GM23338 (cell line): ENCODE results near the gene POMGNT1. TPM values are rescaled to one million over a fixed set of nuclear protein-coding genes. Genes with fewer than 3 reads are reported as not detected.

Experiments
- ATAC-seq: fragments of 200-7000 bp; cut with Tn5 transposase; 3 replicates; pipeline ENCODE4 v1.9.1; 2020
- DNase-seq: peaks from one replicate; pipeline ENCODE4 v3.0.0-alpha.2; 2015; ENCODE audit warnings: low spot score
- H2AFZ ChIP-seq: fragments of 200-600 bp; sonication (generic); 2 replicates; pipeline ENCODE4 v1.8.0; 2016; ENCODE audit warnings: antibody characterized with exemption, mild to moderate bottlenecking, moderate library complexity
- H3F3A ChIP-seq: fragments of 200-600 bp; sonication (generic); replicated peaks from 2 replicates; pipeline ENCODE4 v1.8.0; 2017; ENCODE audit warnings: antibody characterized with exemption, mixed run types, low read depth
- H3K27ac ChIP-seq: fragments of 200-600 bp; sonication (generic); 2 replicates; pipeline ENCODE4 v1.6.1; 2016; ENCODE audit warnings: low read depth
- H3K27me3 ChIP-seq: fragments of 200-600 bp; sonication (generic); 2 replicates; pipeline ENCODE4 v1.8.0; 2016; ENCODE audit warnings: mild to moderate bottlenecking, mixed run types, moderate library complexity; ENCODE audit not compliant: insufficient read depth
- H3K36me3 ChIP-seq: fragments of 200-600 bp; sonication (generic); 2 replicates; pipeline ENCODE4 v1.8.0; 2016; ENCODE audit warnings: mild to moderate bottlenecking; ENCODE audit not compliant: insufficient read depth
- H3K4me1 ChIP-seq: fragments of 200-600 bp; sonication (generic); 2 replicates; pipeline ENCODE4 v1.8.0; 2016; ENCODE audit warnings: mild to moderate bottlenecking, moderate library complexity; ENCODE audit not compliant: insufficient read depth
- H3K4me2 ChIP-seq: fragments of 200-600 bp; sonication (generic); 2 replicates; pipeline ENCODE4 v1.7.1; 2017; ENCODE audit warnings: mixed run types
- H3K4me3 ChIP-seq: fragments of 200-600 bp; sonication (generic); 2 replicates; pipeline ENCODE4 v1.6.1; 2016; ENCODE audit warnings: mixed run types
- H3K79me2 ChIP-seq: fragments of 200-600 bp; sonication (generic); replicated peaks from 2 replicates; pipeline ENCODE4 v1.8.0; 2017; ENCODE audit warnings: mild to moderate bottlenecking; ENCODE audit not compliant: insufficient read depth
- H3K9me2 ChIP-seq: fragments of 200-600 bp; sonication (generic); 2 replicates; pipeline ENCODE4 v1.8.0; 2017; ENCODE audit not compliant: insufficient read depth
- H4K20me1 ChIP-seq: fragments of 200-600 bp; sonication (generic); replicated peaks from 2 replicates; pipeline ENCODE4 v1.8.0; 2017; ENCODE audit warnings: mild to moderate bottlenecking; ENCODE audit not compliant: insufficient read depth
- H3K27ac Mint-ChIP-seq: 2 replicates; pipeline ENCODE4 v1.8.0; 2020; ENCODE audit warnings: inconsistent platforms, mild to moderate bottlenecking, moderate library complexity, mixed read lengths
- H3K27me3 Mint-ChIP-seq: 3 replicates; pipeline ENCODE4 v1.8.0; 2022; ENCODE audit warnings: low read depth, mild to moderate bottlenecking, moderate library complexity, mixed read lengths, inconsistent platforms; ENCODE audit not compliant: insufficient read depth, poor library complexity
- H3K36me3 Mint-ChIP-seq: 3 replicates; pipeline ENCODE4 v1.8.0; 2021; ENCODE audit warnings: low read depth, mild to moderate bottlenecking, inconsistent platforms, moderate library complexity, mixed read lengths
- H3K4me1 Mint-ChIP-seq: 3 replicates; pipeline ENCODE4 v1.8.0; 2020; ENCODE audit warnings: mild to moderate bottlenecking, inconsistent platforms, mixed read lengths
- H3K4me3 Mint-ChIP-seq: 3 replicates; pipeline ENCODE4 v1.8.0; 2021; ENCODE audit warnings: moderate library complexity, mild to moderate bottlenecking, inconsistent platforms, mixed read lengths
- H3K9me3 Mint-ChIP-seq: 3 replicates; pipeline ENCODE4 v1.8.0; 2020; ENCODE audit warnings: moderate library complexity, mild to moderate bottlenecking, inconsistent platforms, mixed read lengths
- CREB1 ChIP-seq: fragments of 250-450 bp; sonication (Bioruptor Pico); IDR thresholded peaks from 2 replicates; pipeline ENCODE4 v1.5.0; 2020; ENCODE audit warnings: low read depth, mild to moderate bottlenecking, moderate library complexity
- EZH2 ChIP-seq: fragments of 200-600 bp; sonication (generic); IDR thresholded peaks from one replicate; pipeline ENCODE4 v1.8.0; 2017; ENCODE audit warnings: antibody characterized with exemption, mild to moderate bottlenecking, low read depth; ENCODE audit not compliant: unreplicated experiment
- JUNB ChIP-seq: IDR thresholded peaks from one replicate; pipeline ENCODE4 v1.6.1; 2016; ENCODE audit warnings: antibody characterized with exemption; ENCODE audit not compliant: unreplicated experiment
- NANOG ChIP-seq: IDR thresholded peaks from 2 replicates; pipeline ENCODE4 v1.6.1; 2016; ENCODE audit warnings: antibody characterized with exemption, borderline replicate concordance
- POLR2AphosphoS5 ChIP-seq: IDR thresholded peaks from 2 replicates; pipeline ENCODE4 v1.6.1; 2016; ENCODE audit warnings: antibody characterized with exemption, low read depth
- STAT1 ChIP-seq: IDR thresholded peaks from one replicate; pipeline ENCODE4 v1.6.1; 2016; ENCODE audit warnings: antibody characterized with exemption; ENCODE audit not compliant: unreplicated experiment
- ZNF114 ChIP-seq: fragments of 250-450 bp; sonication (Bioruptor Pico); IDR thresholded peaks from 2 replicates; pipeline ENCODE4 v1.5.0; 2020; ENCODE audit warnings: mild to moderate bottlenecking, moderate library complexity
- ZNF331 ChIP-seq: fragments of 250-450 bp; sonication (Bioruptor Pico); IDR thresholded peaks from 2 replicates; pipeline ENCODE4 v1.5.0; 2020; ENCODE audit warnings: low read depth, mild to moderate bottlenecking, moderate library complexity
- polyA plus RNA-seq: library from polyadenylated mRNA; unstranded; fragments of >200 nt; fragmentation: Nextera tagmentation; extraction: Ambion mirVana; gene quantifications from 2 replicates; pipeline ENCODE4 v1.2.1, GENCODE V29; 2016
- total RNA-seq: library from RNA; depleted of rRNA; stranded (reverse); fragments of >200 nt; shearing (Covaris generic); gene quantifications from 2 replicates; pipeline ENCODE4 v1.2.3, GENCODE V29; 2014
- TF ChIP-seq, protein P1 (sequence below): fragments of 250-450 bp; sonication (Bioruptor Pico); IDR thresholded peaks from 2 replicates; pipeline ENCODE4 v1.5.0; 2020; ENCODE audit warnings: mild to moderate bottlenecking, moderate library complexity

The POMGNT1 gene
- total and polyA plus RNA-seq, 2 experiments from 2014 or later: 24.3 to 32.1 TPM

DNA sequence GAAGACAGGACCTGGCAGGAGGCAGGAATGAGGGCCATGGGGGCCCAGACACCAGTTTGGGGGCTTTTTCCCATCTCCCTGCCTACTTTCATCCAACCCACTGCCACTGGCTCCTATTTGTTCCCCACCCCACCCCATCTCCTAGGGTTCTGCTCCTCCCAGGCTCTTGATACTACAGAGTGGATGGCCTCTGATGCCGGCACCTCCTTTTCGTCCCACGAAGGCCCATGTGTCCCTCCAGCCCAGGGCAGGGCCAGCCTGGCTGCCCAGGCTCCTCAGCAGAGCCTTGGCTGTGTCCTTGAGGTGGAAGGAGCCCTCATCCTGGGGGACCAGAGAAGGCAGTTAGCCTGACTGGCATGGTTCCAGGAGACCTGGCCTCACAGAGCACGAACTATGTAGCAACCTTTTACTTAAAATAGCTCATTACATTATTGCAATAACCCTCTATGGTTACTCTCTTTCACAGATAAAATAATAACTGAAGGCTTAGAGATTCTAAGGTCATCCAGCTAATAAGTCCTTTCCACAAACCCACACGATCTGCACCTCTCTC is 3.5 kb downstream of the POMGNT1 start:
- H3K4me3 ChIP-seq: no peak overlapping the region
- H3K27me3 ChIP-seq: no peaks in the 10 kb centered on the region
- no peaks in the 10 kb centered on the region for H3K9me2 ChIP-seq
- Mint-ChIP-seq H3K4me3 (no peak overlapping the region), H3K9me3 (no peaks in the 10 kb centered on the region), H3K27ac (no peak overlapping the region), H3K27me3 (peaks cover 5% of the 10 kb centered on the region), H3K36me3 (peaks cover 16% of the 10 kb centered on the region), H3K4me1 (peaks cover 7% of the 10 kb centered on the region)
- no peak overlapping the region for H2AFZ ChIP-seq
- no peak overlapping the region for H3K4me2 ChIP-seq
- DNase-seq (no peak), ATAC-seq (no peak)
- no peaks in the 10 kb centered on the region for H3K79me2 ChIP-seq
- H3F3A ChIP-seq: peaks cover 13% of the 10 kb centered on the region; the same call in 1 of the 2 replicates
- H4K20me1 ChIP-seq: no peaks in the 10 kb centered on the region; the same call in 1 of the 2 replicates
- TF ChIP-seq, protein P1, sequence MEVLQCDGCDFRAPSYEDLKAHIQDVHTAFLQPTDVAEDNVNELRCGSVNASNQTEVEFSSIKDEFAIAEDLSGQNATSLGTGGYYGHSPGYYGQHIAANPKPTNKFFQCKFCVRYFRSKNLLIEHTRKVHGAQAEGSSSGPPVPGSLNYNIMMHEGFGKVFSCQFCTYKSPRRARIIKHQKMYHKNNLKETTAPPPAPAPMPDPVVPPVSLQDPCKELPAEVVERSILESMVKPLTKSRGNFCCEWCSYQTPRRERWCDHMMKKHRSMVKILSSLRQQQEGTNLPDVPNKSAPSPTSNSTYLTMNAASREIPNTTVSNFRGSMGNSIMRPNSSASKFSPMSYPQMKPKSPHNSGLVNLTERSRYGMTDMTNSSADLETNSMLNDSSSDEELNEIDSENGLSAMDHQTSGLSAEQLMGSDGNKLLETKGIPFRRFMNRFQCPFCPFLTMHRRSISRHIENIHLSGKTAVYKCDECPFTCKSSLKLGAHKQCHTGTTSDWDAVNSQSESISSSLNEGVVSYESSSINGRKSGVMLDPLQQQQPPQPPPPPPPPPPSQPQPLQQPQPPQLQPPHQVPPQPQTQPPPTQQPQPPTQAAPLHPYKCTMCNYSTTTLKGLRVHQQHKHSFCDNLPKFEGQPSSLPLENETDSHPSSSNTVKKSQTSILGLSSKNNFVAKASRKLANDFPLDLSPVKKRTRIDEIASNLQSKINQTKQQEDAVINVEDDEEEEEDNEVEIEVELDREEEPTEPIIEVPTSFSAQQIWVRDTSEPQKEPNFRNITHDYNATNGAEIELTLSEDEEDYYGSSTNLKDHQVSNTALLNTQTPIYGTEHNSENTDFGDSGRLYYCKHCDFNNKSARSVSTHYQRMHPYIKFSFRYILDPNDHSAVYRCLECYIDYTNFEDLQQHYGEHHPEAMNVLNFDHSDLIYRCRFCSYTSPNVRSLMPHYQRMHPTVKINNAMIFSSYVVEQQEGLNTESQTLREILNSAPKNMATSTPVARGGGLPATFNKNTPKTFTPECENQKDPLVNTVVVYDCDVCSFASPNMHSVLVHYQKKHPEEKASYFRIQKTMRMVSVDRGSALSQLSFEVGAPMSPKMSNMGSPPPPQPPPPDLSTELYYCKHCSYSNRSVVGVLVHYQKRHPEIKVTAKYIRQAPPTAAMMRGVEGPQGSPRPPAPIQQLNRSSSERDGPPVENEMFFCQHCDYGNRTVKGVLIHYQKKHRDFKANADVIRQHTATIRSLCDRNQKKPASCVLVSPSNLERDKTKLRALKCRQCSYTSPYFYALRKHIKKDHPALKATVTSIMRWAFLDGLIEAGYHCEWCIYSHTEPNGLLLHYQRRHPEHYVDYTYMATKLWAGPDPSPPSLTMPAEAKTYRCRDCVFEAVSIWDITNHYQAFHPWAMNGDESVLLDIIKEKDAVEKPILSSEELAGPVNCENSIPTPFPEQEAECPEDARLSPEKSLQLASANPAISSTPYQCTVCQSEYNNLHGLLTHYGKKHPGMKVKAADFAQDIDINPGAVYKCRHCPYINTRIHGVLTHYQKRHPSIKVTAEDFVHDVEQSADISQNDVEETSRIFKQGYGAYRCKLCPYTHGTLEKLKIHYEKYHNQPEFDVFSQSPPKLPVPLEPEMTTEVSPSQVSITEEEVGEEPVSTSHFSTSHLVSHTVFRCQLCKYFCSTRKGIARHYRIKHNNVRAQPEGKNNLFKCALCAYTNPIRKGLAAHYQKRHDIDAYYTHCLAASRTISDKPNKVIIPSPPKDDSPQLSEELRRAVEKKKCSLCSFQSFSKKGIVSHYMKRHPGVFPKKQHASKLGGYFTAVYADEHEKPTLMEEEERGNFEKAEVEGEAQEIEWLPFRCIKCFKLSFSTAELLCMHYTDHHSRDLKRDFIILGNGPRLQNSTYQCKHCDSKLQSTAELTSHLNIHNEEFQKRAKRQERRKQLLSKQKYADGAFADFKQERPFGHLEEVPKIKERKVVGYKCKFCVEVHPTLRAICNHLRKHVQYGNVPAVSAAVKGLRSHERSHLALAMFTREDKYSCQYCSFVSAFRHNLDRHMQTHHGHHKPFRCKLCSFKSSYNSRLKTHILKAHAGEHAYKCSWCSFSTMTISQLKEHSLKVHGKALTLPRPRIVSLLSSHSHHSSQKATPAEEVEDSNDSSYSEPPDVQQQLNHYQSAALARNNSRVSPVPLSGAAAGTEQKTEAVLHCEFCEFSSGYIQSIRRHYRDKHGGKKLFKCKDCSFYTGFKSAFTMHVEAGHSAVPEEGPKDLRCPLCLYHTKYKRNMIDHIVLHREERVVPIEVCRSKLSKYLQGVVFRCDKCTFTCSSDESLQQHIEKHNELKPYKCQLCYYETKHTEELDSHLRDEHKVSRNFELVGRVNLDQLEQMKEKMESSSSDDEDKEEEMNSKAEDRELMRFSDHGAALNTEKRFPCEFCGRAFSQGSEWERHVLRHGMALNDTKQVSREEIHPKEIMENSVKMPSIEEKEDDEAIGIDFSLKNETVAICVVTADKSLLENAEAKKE (CRISPR knock-in tag): no peak
- TF ChIP-seq EZH2 (no peak), POLR2AphosphoS5 (no peak), JUNB (no peak), CREB1 (no peak), STAT1 (no peak), ZNF114 (no peak), NANOG (no peak), ZNF331 (CRISPR knock-in tag) (no peak)
- no peaks in the 10 kb centered on the region; the same call in 1 of the 2 replicates for H3K36me3 ChIP-seq
- no peak overlapping the region for H3K27ac ChIP-seq
- H3K4me1 ChIP-seq: peaks cover 8% of the 10 kb centered on the region; the same call in 1 of the 2 replicates
